ENCODE data around the gene PMVK.

GRCh38 chr1:154974102-154974807, 37.7 kb upstream of the PMVK start, which contains the start of gene CKS1B:
- TF ChIP-seq CTCF (IDR thresholded peaks at IDR 0.05), result no peak
- TF ChIP-seq POLR2A (IDR thresholded peaks at IDR 0.05), result peak in 1 of 2 donors; percentile 45
